Measurements from ENCODE around the gene NCOA4. TPM values are rescaled to one million over a fixed set of nuclear protein-coding genes. Genes with fewer than 3 reads are reported as not detected.

NCOA4 gene
- 100 to 1,000 TPM; 110 to 351 (median 184) TPM for total RNA-seq

DNA sequence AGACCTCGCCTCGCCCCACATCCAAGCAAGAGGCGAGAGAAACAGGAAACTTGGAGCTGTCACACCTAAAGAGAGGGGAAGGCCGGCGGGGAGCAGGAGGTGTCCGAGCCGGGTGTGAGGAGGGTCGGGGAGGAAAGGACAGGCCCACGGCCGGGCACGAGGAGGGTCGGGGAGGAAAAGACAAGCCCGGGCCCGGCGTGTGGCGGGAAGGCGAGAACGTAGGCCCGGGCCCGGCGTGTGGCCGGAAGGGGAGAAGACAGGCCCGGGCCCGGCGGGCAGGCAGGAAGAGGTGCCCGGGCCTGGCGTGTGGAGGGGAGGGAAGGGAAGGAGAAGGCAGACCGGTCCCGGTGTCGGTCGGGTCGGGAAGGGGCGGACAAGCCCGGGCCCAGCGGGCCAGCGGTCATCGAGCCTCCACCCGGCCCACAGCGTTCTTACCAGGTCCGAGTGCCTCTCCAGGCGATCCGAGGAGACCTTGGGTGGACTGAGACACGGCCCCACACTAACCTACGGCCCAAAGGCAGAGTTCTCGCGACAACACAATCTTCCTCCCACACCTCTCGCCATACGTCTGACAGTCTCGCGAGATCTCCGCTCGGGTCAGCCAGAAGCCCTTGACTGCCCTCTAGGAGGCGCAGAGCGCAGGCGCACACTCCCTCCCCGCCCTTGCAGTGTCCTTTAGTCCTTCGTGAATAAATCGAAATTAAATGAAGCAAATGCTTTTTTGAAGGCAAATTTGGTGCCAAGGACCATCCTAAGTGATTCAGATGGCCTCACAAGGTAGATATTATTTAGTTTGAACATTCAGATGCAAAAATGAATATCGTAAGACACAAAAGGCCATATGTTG, at the start of gene NCOA4:
Gene NCOA4 (minus strand): TSS at position 533 of the 847 bp plus-strand sequence. CDS start 13,943 bp downstream, outside the sequence.
- peak within 1 kb of the TSS; percentile 74 to 87 (median 86) for H3K4me3 ChIP-seq
- no peaks in the 10 kb centered on the region for H3K36me3 ChIP-seq
- peak; percentile 96 to 99 (median 97) for DNase-seq
- peaks cover 0 to 42% (median 9%) of the 10 kb centered on the region in 4 donors for H3K4me1 ChIP-seq
- H3K9me3 ChIP-seq: no peaks in the 10 kb centered on the region
- H3K27me3 ChIP-seq: no peaks in the 10 kb centered on the region
- TF ChIP-seq POLR2A (IDR thresholded peaks at IDR 0.05): peak; percentile 92 to 95
- TF ChIP-seq, protein P1, sequence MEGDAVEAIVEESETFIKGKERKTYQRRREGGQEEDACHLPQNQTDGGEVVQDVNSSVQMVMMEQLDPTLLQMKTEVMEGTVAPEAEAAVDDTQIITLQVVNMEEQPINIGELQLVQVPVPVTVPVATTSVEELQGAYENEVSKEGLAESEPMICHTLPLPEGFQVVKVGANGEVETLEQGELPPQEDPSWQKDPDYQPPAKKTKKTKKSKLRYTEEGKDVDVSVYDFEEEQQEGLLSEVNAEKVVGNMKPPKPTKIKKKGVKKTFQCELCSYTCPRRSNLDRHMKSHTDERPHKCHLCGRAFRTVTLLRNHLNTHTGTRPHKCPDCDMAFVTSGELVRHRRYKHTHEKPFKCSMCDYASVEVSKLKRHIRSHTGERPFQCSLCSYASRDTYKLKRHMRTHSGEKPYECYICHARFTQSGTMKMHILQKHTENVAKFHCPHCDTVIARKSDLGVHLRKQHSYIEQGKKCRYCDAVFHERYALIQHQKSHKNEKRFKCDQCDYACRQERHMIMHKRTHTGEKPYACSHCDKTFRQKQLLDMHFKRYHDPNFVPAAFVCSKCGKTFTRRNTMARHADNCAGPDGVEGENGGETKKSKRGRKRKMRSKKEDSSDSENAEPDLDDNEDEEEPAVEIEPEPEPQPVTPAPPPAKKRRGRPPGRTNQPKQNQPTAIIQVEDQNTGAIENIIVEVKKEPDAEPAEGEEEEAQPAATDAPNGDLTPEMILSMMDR (IDR thresholded peaks at IDR 0.05): peak; percentile 65 to 76 (median 72)
- H3K27ac ChIP-seq: peak within 1 kb of the TSS; percentile 88 to 95 (median 92)

GRCh38 chr10:46079831-46080585, 49.6 kb upstream of the NCOA4 start:
- DNase-seq: no peak
- H3K9me3 ChIP-seq: no peaks in the 10 kb centered on the region
- no peaks in the 10 kb centered on the region for H3K27me3 ChIP-seq
- no peaks in the 10 kb centered on the region for H3K36me3 ChIP-seq
- no peak for TF ChIP-seq POLR2A (IDR thresholded peaks at IDR 0.05)
- TF ChIP-seq, protein P1 (IDR thresholded peaks at IDR 0.05): no peak
- H3K4me1 ChIP-seq: no peaks in the 10 kb centered on the region
- H3K4me3 ChIP-seq: no peak overlapping the region
- no peak overlapping the region for H3K27ac ChIP-seq

DNA sequence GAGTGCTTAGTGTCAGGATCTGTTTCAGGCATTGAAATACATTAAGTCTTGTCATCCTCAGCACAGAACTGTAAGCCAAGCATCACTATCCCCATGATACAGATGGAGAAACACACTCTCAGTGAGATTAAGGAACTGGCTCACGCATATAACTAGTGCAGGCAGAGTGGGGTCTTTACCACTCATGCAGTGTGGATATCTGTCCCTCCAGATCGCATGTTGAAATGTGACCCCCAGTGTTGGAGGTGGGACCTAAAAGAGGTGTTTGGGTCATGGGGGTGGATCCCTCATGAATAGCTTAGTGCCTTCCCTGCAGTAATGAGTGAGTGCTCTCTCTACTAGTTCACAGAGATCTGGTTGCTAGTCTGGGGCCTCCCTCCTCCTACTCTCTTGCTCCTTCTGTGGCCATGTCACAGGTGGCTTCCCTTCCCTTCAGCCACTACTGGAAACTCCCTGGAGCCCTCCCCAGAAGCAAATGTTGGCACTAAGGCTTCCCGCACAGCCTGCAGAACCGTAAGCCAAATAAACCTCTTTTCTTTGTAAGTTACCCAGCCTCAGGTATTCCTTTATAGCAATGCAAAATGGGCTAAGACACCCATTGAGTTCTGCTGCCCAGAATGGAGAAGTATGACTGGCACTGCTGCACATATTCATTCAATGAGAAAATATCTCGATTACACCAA, 47.4 kb upstream of the NCOA4 start:
- H3K36me3 ChIP-seq: no peaks in the 10 kb centered on the region
- no peaks in the 10 kb centered on the region for H3K4me1 ChIP-seq
- H3K4me3 ChIP-seq: no peak overlapping the region
- no peaks in the 10 kb centered on the region for H3K27me3 ChIP-seq
- peak overlapping the region in 1 of 4 donors; percentile 10 for H3K27ac ChIP-seq
- TF ChIP-seq, protein P1 (IDR thresholded peaks at IDR 0.05): no peak
- TF ChIP-seq POLR2A (IDR thresholded peaks at IDR 0.05): no peak
- no peaks in the 10 kb centered on the region for H3K9me3 ChIP-seq
- DNase-seq: no peak

- H3K36me3 ChIP-seq: no peaks in the 10 kb centered on the region
- peak overlapping the region in 1 of 4 donors; percentile 10 for H3K27ac ChIP-seq
- TF ChIP-seq POLR2A (IDR thresholded peaks at IDR 0.05): no peak
- TF ChIP-seq, protein P1 (IDR thresholded peaks at IDR 0.05): no peak
- no peaks in the 10 kb centered on the region for H3K9me3 ChIP-seq
- H3K27me3 ChIP-seq: no peaks in the 10 kb centered on the region
- no peak overlapping the region for H3K4me3 ChIP-seq
- H3K4me1 ChIP-seq: no peaks in the 10 kb centered on the region
- DNase-seq: no peak
These were observed 46.7 kb upstream of the NCOA4 start for GRCh38 chr10:46077141-46077554.

DNA sequence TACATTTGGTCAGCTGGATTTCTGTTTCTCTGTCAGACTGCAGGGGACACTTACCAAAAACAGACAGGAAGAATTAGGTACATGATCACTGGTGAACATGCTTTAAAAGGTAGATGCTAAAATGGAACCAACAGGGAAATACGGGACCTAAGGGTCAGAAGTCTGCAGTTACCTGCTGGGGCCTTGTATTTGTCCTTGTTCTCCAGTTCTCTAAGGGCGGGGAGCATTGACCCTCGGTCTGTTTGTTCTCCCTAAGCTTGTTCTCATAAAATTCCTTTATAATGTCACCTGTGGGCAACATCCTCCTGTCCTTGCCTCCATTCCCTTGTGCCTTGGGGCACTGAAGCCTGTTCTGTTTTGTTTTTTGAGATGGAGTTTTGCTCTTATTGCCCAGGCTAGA, 45.4 kb upstream of the NCOA4 start:
- no peak for DNase-seq
- Histone ChIP-seq H3K4me1 (no peaks in the 10 kb centered on the region), H3K27me3 (no peaks in the 10 kb centered on the region), H3K9me3 (no peaks in the 10 kb centered on the region), H3K27ac (no peak overlapping the region), H3K4me3 (no peak overlapping the region), H3K36me3 (no peaks in the 10 kb centered on the region)
- no peak for TF ChIP-seq POLR2A (IDR thresholded peaks at IDR 0.05)
- TF ChIP-seq, protein P1 (IDR thresholded peaks at IDR 0.05): no peak
